ENCODE results near the gene CCNJL.

The CCNJL gene

DNA sequence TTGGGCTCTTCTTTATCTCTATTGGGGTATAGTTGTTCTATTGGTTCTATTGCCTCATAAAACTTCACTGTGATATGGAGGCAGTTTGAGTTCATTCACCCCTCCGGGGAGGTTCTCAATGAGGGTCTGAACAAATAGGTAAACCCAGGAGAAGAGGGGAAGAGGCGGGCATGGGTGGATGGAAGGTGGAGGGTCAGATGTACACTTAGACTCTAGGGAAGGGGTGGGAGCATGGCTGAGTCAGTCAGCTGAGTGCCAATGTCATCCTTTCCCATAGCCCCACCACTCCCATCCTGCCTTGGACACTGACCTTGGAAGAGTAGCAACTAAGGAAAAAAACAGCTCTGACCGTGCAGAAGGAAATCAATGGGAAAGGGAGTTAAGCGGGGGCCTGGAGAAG, 93.0 kb downstream of the CCNJL start:
- DNase-seq = no peak

DNA sequence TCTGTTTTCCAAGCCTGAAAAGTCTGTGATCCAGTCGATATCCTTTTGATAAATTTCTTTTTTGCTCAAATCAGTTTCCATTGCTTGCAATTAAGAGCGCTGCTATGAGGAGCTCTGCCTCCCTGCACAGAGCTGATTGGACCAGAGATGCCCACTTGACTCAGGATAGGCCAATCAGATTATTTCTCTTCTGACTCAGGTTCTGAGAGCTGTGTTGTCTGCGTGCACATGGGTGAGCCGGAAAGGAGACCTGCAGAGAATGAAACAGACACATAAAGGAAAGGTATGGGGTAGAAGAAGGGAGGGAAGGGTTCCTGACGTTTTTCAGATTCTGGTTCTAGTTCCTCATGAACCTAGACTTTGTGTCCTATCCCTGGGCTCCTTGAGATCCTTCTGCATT, 98.8 kb downstream of the CCNJL start:
- DNase-seq = no peak

DNA sequence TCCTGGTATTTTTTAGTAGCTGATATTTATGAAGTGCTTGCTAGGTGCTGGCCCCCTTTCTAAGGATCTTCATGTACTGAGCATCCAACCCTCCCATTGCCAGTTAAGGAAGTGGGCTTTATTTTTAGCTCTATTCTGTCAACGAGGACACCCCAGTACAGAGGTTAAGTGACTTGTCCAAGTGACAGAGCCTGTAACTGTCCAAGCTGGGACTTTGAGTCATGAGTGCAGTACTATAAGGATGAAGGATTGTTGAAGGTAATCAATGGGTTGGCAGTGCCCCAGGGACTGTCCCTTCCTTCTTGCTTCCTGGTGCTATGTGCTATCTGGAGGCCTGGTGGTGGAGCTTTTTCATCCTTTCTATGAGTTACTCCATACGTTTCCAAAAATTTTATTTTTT, 101.0 kb downstream of the CCNJL start:
- no peak for DNase-seq

DNA sequence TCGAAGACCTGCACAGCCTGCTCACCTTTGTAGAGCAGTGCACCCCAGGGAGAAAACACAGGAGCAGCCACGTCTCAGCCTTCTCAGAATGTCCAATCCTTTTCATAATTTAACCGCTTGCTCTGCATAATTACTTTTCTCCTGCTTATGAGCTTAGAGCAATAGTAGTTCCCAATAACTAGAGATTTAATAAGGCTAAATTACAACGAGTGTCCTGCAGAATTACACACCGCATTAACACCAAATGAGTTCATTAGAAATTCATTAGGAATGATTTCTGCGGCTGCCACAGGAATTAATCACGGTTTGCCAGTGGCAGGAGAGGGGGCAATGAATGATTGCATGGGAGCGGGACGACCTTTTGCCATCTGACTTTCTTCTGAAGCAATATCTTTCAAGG, 101.8 kb downstream of the CCNJL start:
- no peak for DNase-seq

DNA sequence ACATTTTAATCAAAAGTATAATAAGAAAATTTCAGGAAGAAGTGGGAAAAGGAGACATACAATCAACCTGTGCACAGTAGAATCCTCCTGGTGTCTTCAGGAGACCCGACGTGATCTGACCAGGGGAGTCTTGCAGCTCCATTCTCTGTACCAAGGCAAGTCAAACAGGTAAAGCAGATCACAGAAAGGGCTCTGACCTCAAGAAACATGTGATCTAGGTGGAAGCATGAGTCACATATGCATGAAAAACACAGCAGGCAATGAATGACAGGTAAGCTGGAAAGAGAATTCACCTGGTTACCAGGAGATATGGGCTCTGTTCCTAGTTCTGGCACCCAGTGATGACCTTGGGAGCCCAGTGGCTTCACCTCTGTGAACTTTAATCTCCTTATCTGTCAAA, 102.4 kb downstream of the CCNJL start:
- DNase-seq = no peak

DNA sequence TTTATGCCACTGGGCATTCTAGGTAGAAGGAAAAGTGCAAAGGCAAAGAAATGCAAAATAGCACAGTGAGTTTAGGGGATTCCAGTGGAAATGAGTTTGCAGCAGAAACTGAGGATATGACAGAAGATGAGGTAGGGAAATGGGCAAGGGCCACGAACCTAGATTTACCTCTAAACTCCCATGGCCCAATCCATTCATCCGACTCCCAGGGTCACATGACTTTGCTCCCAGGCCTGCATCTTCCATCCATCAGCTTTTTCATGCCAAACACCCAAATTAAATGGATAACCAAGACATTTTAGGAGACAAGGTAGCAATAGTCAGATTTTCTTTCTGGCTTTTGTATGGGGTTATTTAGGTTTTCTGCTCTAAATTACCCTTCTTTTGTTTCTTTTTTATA, 105.3 kb downstream of the CCNJL start:
- DNase-seq = no peak
